Psoas muscle (tissue), 8 donors: ENCODE data around the gene MED13L. TPM values are rescaled to one million over a fixed set of nuclear protein-coding genes. Genes with fewer than 3 reads are reported as not detected.
"Not testable (repeated sequence)": the region's sequence is repeated elsewhere in the genome, so short reads cannot be mapped to it uniquely, and the experiment has no call there.

Experiments
- ATAC-seq, 4 donors: fragments of 200-7000 bp; cut with Tn5 transposase; one replicate each; pipeline ENCODE4 v1.9.1; 2020; ENCODE audit warnings: moderate library complexity in 3 of 4, mild to moderate bottlenecking in 2 of 4
- DNase-seq, 2 donors: peaks; one replicate each; pipeline ENCODE4 v3.0.0-alpha.2; 2020
- H3K27ac ChIP-seq: fragments of 200-600 bp; one replicate; pipeline ENCODE4 v1.8.0; 2022
- H3K27me3 ChIP-seq, 3 donors: fragments of 200-600 bp in 1 of 3; one replicate each; pipeline versions ENCODE4 v1.6.1 to v1.8.0; 2013 to 2022; ENCODE audit warnings: low read length in 2 of 3, mild to moderate bottlenecking in 2 of 3, moderate library complexity in 1 of 3; ENCODE audit not compliant: insufficient read depth in 3 of 3
- H3K36me3 ChIP-seq, 2 donors: fragments of 200-600 bp in 1 of 2; one replicate each; pipeline versions ENCODE4 v1.6.1 to v1.8.0; 2013 to 2022; ENCODE audit warnings: low read depth in 1 of 2, mild to moderate bottlenecking in 1 of 2, moderate library complexity in 1 of 2; ENCODE audit not compliant: insufficient read depth in 1 of 2
- H3K4me1 ChIP-seq: fragments of 200-600 bp; one replicate; pipeline ENCODE4 v1.8.0; 2022
- H3K4me3 ChIP-seq: fragments of 200-600 bp; one replicate; pipeline ENCODE4 v1.8.0; 2022; ENCODE audit warnings: mild to moderate bottlenecking
- H3K9me3 ChIP-seq: fragments of 200-600 bp; one replicate; pipeline ENCODE4 v1.8.0; 2022
- WGBS, 3 donors: extraction: QIAGEN DNeasy Blood & Tissue Kit; methylation state at CpG; one replicate each; pipeline versions ENCODE4 v1.1.6 to v1.1.7; 2013; 5-methylcytosine and 5-hydroxymethylcytosine counted together
- intact Hi-C, 2 donors: fragments of 100-400 bp; cut with DNase I; formaldehyde crosslinking; loops; one replicate each; pipeline versions ENCODE4 v1.11.0 to v1.14.2; 2022
- polyA plus RNA-seq, 3 donors: library from polyadenylated mRNA; stranded (reverse); fragments of 200-250 nt; gene quantifications; one replicate each; pipeline ENCODE4 v1.2.3, GENCODE V29; 2013
- total RNA-seq, 4 donors: library from RNA; stranded (reverse); fragmentation: NEBNext Ultra II Directional in 2 of 4; extraction: Animal tissue kit (Norgen Biotek cat#: 25700) in 2 of 4; gene quantifications; one replicate each; pipeline versions ENCODE4 v1.2.1 to v1.2.4, GENCODE V29; 2021 to 2023
- TF ChIP-seq, protein P1 (sequence below): fragments of 200-600 bp; IDR thresholded peaks from one replicate; pipeline ENCODE4 v1.8.0; 2022; ENCODE audit warnings: antibody characterized with exemption
- donor health status: healthy with polysubstance abuse.
- donor health status: DM: no; HTN: no; CAD: no; lungs with moderate emphysema.
- donor health status: Bipolar disorder and iron deficiency.
- donor health status: healthy.
- donor health status: DM: yes; HTN: yes; CAD: no.
- donor health status: DM: no; HTN: no; CAD: no.
- donor health status: DM: no; HTN: no; CAD: no.
- donor health status: DM: yes; HTN: yes; CAD: no.

Gene MED13L
- total and polyA plus RNA-seq, 7 donors, result 8.9 to 90.5 (median 72.5) TPM

GRCh38 chr12:116284396-116284795 is 6.9 kb upstream of the MED13L start:
- TF ChIP-seq, protein P1, sequence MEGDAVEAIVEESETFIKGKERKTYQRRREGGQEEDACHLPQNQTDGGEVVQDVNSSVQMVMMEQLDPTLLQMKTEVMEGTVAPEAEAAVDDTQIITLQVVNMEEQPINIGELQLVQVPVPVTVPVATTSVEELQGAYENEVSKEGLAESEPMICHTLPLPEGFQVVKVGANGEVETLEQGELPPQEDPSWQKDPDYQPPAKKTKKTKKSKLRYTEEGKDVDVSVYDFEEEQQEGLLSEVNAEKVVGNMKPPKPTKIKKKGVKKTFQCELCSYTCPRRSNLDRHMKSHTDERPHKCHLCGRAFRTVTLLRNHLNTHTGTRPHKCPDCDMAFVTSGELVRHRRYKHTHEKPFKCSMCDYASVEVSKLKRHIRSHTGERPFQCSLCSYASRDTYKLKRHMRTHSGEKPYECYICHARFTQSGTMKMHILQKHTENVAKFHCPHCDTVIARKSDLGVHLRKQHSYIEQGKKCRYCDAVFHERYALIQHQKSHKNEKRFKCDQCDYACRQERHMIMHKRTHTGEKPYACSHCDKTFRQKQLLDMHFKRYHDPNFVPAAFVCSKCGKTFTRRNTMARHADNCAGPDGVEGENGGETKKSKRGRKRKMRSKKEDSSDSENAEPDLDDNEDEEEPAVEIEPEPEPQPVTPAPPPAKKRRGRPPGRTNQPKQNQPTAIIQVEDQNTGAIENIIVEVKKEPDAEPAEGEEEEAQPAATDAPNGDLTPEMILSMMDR, result no peak
- Histone ChIP-seq H3K4me1 (no peaks in the 10 kb centered on the region), H3K36me3 (no peaks in the 10 kb centered on the region), H3K27me3 (no peaks in the 10 kb centered on the region), H3K27ac (no peak overlapping the region), H3K9me3 (no peaks in the 10 kb centered on the region), H3K4me3 (no peak overlapping the region)
- DNase-seq (no peak), ATAC-seq (no peak)
- 86 to 88% (median 87%) methylated on average over 5 of the region's 5 CpGs for WGBS, 3 donors
- intact Hi-C loops, result loop anchor here (5.0 to 10.0 kb wide), 3 partner anchors 73 to 308 kb away; no protein-coding TSS in a partner anchor

DNA sequence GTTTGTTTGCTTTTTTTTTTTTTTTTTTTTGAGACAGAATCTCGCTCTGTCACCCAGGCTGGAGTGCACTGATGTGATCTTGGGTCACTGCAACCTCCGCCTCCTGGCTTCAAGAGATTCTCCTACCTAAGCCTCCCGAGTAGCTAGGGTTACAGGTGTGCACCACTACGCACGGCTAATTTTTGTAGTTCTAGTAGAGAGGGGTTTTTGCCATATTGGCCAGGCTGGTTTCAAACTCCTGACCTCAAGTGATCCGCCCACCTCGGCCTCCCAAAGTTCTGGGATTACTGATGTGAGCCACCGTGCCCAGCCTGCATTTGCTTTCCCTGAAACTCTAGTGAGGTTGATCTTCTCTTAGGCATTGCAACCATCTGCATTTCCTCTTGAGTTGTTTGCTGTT is 6.4 kb upstream of the MED13L start:
- WGBS, 3 donors, result 91 to 93% (median 91%) methylated on average over 8 of the region's 8 CpGs

GRCh38 chr12:116282371-116283286 is 5.1 kb upstream of the MED13L start:
- TF ChIP-seq, protein P1, result no peak
- H3K4me3 ChIP-seq, result peak overlapping the region; percentile 27
- no peak overlapping the region for H3K27ac ChIP-seq
- H3K27me3 ChIP-seq, result no peaks in the 10 kb centered on the region
- DNase-seq (no peak), ATAC-seq (no peak)
- 55 to 66% (median 66%) methylated on average over 15 of the region's 15 CpGs for WGBS, 3 donors
- H3K36me3 ChIP-seq, result no peaks in the 10 kb centered on the region
- intact Hi-C loops, result loop anchor here (5.0 to 10.0 kb wide), 3 partner anchors 75 to 310 kb away; no protein-coding TSS in a partner anchor
- no peaks in the 10 kb centered on the region for H3K9me3 ChIP-seq
- H3K4me1 ChIP-seq, result no peaks in the 10 kb centered on the region

More for the DNA sequence above, 6.4 kb upstream of the MED13L start:
- not testable (repeated sequence) for H3K9me3 ChIP-seq, H3K27ac ChIP-seq, H3K4me1 ChIP-seq, ATAC-seq, H3K36me3 ChIP-seq, H3K4me3 ChIP-seq, H3K27me3 ChIP-seq, DNase-seq
- intact Hi-C loops, result loop anchor here (5.0 to 10.0 kb wide), 3 partner anchors 73 to 308 kb away; no protein-coding TSS in a partner anchor

DNA sequence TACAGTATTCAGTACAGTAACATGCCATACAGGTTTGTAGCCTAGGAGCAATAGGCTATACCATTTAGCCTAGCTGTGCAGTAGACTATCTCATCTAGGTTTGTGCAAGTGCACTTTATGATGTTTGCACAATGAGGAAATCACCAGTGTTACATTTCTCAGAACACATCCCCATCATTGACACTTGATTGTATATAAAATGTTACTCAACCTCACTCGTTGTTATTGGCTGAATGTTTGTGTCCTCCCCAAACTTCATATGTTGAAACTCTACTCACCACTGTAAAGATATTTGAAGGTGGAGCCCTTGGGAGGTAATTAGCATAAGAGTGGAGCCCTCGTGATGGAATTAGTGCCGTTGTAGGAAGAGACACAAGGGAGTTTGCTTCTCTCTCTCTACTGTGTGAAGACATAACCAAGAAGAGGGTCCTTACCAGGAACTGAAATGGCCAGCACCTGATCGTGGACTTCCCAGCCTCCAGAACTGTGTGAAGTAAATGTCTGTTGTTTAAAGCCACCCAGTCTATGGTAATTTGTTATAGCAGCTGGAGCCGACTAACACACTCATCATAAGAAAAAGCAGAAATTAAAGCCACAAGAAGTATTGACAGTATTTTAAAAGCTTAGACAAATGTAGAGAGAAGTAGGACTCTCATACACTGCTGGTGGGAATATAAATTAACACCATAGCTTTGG is 3.2 kb upstream of the MED13L start:
- ATAC-seq (no peak), DNase-seq (no peak)
- Histone ChIP-seq H3K4me3 (no peak overlapping the region), H3K9me3 (no peaks in the 10 kb centered on the region), H3K4me1 (peaks cover 1% of the 10 kb centered on the region), H3K27me3 (no peaks in the 10 kb centered on the region), H3K36me3 (no peaks in the 10 kb centered on the region), H3K27ac (no peak overlapping the region)
- 57 to 79% (median 62%) methylated on average over 5 of the region's 5 CpGs for WGBS, 3 donors
- intact Hi-C loops, result loop anchor here (5.0 to 10.0 kb wide), 3 partner anchors 77 to 312 kb away; no protein-coding TSS in a partner anchor
- TF ChIP-seq, protein P1, result no peak

DNA sequence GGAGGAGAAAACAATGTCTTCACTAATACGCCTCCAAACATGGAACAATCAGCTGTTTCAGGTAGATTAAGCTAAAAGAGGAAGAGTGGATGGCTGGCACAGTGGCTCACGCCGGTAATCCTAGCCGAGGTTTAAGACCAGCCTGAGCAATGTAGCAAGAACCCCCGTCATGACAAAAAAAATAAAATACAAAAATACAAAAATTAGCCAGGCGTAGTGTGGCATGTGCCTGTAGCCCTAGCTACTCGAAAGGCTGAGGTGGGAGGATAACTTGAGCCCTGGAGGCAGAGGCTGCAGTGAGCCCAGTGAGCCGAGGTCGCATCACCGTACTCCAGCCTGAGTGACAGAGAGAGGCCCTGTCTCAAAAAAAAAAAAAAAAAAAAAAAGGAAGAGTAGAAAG is 1.2 kb upstream of the MED13L start:
- WGBS, 3 donors, result 87 to 94% (median 88%) methylated on average over 10 of the region's 10 CpGs
- Histone ChIP-seq H3K4me3 (no peak overlapping the region), H3K36me3 (no peaks in the 10 kb centered on the region), H3K27ac (no peak overlapping the region), H3K27me3 (no peaks in the 10 kb centered on the region), H3K4me1 (peaks cover 22% of the 10 kb centered on the region), H3K9me3 (no peaks in the 10 kb centered on the region)
- no peak for ATAC-seq
- no peak for DNase-seq
- intact Hi-C loops, result loop anchor here (5.0 kb wide), 3 partner anchors 39 to 324 kb away; no protein-coding TSS in a partner anchor
- TF ChIP-seq, protein P1, result no peak
